Measurements from ENCODE around the gene SMIM32. TPM values are rescaled to one million over a fixed set of nuclear protein-coding genes. Genes with fewer than 3 reads are reported as not detected.

SMIM32 gene
- total RNA-seq, 4 donors from 2014 or later: not detected

DNA sequence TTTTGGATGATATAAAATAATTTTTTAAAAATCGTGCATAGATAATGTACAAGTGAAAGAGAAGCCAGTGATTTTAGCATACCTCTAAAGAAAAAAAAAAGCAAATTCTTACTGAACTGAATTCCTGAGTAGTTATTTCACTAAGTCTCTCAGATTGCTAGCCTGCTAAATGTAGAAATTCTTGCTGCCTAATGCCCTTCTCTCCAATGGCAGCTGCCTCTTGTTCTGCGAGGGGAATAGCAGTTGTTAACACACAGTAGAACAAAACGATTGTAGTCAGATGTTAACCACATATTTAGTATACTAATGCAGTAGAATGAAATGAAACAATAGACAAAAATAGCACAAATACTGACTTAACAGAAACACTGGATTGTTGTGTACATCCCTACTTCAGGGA, 33.5 kb downstream of the SMIM32 start:
- intact Hi-C loops (cut with DNase I): no loop called here

GRCh38 chr5:136157514-136157913, 35.4 kb downstream of the SMIM32 start:
- TF ChIP-seq POLR2AphosphoS5 (IDR thresholded peaks at IDR 0.05) (no peak), POLR2A (IDR thresholded peaks at IDR 0.05; ENCODE audit: low read depth) (no peak), EP300 (IDR thresholded peaks at IDR 0.05) (no peak)
- TF ChIP-seq, protein P1, sequence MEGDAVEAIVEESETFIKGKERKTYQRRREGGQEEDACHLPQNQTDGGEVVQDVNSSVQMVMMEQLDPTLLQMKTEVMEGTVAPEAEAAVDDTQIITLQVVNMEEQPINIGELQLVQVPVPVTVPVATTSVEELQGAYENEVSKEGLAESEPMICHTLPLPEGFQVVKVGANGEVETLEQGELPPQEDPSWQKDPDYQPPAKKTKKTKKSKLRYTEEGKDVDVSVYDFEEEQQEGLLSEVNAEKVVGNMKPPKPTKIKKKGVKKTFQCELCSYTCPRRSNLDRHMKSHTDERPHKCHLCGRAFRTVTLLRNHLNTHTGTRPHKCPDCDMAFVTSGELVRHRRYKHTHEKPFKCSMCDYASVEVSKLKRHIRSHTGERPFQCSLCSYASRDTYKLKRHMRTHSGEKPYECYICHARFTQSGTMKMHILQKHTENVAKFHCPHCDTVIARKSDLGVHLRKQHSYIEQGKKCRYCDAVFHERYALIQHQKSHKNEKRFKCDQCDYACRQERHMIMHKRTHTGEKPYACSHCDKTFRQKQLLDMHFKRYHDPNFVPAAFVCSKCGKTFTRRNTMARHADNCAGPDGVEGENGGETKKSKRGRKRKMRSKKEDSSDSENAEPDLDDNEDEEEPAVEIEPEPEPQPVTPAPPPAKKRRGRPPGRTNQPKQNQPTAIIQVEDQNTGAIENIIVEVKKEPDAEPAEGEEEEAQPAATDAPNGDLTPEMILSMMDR (IDR thresholded peaks at IDR 0.05): no peak
- no peak for DNase-seq (ENCODE audit: extremely low spot score)
- Histone ChIP-seq H3K9me3 (no peaks in the 10 kb centered on the region), H3K27ac (replicated peaks in 1 of 4) (no peak overlapping the region), H3K36me3 (peaks cover 0 to 50% (median 23%) of the 10 kb centered on the region in 4 donors), H3K4me3 (no peak overlapping the region), H3K4me1 (peaks cover 20 to 71% (median 42%) of the 10 kb centered on the region in 4 donors), H3K27me3 (no peaks in the 10 kb centered on the region)
- intact Hi-C loops (cut with DNase I): no loop called here
- WGBS: 98% methylated on average over 5 of the region's 5 CpGs

More for the DNA sequence above, 33.5 kb downstream of the SMIM32 start:
- H3K9me3 ChIP-seq: no peaks in the 10 kb centered on the region
- TF ChIP-seq, protein P1 (IDR thresholded peaks at IDR 0.05): no peak
- H3K27me3 ChIP-seq: no peaks in the 10 kb centered on the region
- peaks cover 18 to 71% (median 45%) of the 10 kb centered on the region in 4 donors for H3K4me1 ChIP-seq
- peaks cover 0 to 54% (median 27%) of the 10 kb centered on the region in 4 donors for H3K36me3 ChIP-seq
- 43% methylated on average over 3 of the region's 3 CpGs for WGBS
- H3K4me3 ChIP-seq: no peak overlapping the region
- H3K27ac ChIP-seq (replicated peaks in 1 of 4): no peak overlapping the region
- DNase-seq (ENCODE audit: extremely low spot score): no peak

- H3K27ac ChIP-seq (replicated peaks in 1 of 4): no peak overlapping the region
- H3K36me3 ChIP-seq: peaks cover 0 to 37% (median 23%) of the 10 kb centered on the region in 4 donors
- TF ChIP-seq POLR2A (IDR thresholded peaks at IDR 0.05; ENCODE audit: low read depth) (no peak), POLR2AphosphoS5 (IDR thresholded peaks at IDR 0.05) (no peak), EP300 (IDR thresholded peaks at IDR 0.05) (no peak)
- TF ChIP-seq, protein P1 (IDR thresholded peaks at IDR 0.05): no peak
- 100% methylated on average over 1 of the region's 1 CpG for WGBS
- no peaks in the 10 kb centered on the region for H3K27me3 ChIP-seq
- DNase-seq (ENCODE audit: extremely low spot score): no peak
- intact Hi-C loops (cut with DNase I): no loop called here
- peaks cover 20 to 71% (median 33%) of the 10 kb centered on the region in 4 donors for H3K4me1 ChIP-seq
- no peak overlapping the region for H3K4me3 ChIP-seq
- H3K9me3 ChIP-seq: no peaks in the 10 kb centered on the region
Measured at GRCh38 chr5:136155761-136156160, 37.2 kb downstream of the SMIM32 start.

DNA sequence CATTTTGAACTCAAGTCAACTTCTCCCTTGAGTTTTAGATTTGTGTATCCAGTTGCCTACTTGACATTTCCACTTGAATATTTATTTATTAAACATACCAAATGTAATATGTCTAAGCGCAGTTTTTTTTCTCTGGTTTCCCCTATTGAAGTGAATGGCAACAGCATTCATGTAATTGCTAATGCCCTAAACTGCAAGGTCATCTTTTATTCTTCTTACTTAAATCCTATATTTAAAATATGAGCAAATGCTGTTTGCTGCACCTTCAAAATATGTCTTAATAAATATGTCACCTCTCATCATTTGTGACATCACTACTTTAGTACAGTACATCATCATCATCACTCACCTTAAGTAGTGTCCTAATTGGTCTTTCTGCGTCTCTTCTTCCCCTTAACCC, 37.9 kb downstream of the SMIM32 start:
- H3K27me3 ChIP-seq: no peaks in the 10 kb centered on the region
- H3K4me3 ChIP-seq: no peak overlapping the region
- no peak for DNase-seq (ENCODE audit: extremely low spot score)
- 93% methylated on average over 2 of the region's 2 CpGs for WGBS
- no peak overlapping the region for H3K27ac ChIP-seq (replicated peaks in 1 of 4)
- H3K36me3 ChIP-seq: peaks cover 0 to 36% (median 23%) of the 10 kb centered on the region in 4 donors
- H3K9me3 ChIP-seq: no peaks in the 10 kb centered on the region
- intact Hi-C loops (cut with DNase I): no loop called here
- TF ChIP-seq, protein P1 (IDR thresholded peaks at IDR 0.05): no peak
- TF ChIP-seq POLR2A (IDR thresholded peaks at IDR 0.05; ENCODE audit: low read depth) (no peak), POLR2AphosphoS5 (IDR thresholded peaks at IDR 0.05) (no peak), EP300 (IDR thresholded peaks at IDR 0.05) (no peak)
- peaks cover 20 to 65% (median 28%) of the 10 kb centered on the region in 4 donors for H3K4me1 ChIP-seq

- Histone ChIP-seq H3K27me3 (no peaks in the 10 kb centered on the region), H3K27ac (replicated peaks in 1 of 4) (no peak overlapping the region), H3K36me3 (peaks cover 0 to 36% (median 23%) of the 10 kb centered on the region in 4 donors), H3K4me3 (no peak overlapping the region), H3K4me1 (peaks cover 11 to 61% (median 19%) of the 10 kb centered on the region in 4 donors), H3K9me3 (no peaks in the 10 kb centered on the region)
- TF ChIP-seq EP300 (IDR thresholded peaks at IDR 0.05) (no peak), POLR2A (IDR thresholded peaks at IDR 0.05; ENCODE audit: low read depth) (no peak), POLR2AphosphoS5 (IDR thresholded peaks at IDR 0.05) (no peak)
- TF ChIP-seq, protein P1 (IDR thresholded peaks at IDR 0.05): no peak
- WGBS: 97% methylated on average over 11 of the region's 11 CpGs
- intact Hi-C loops (cut with DNase I): no loop called here
- DNase-seq (ENCODE audit: extremely low spot score): no peak
Measured at GRCh38 chr5:136153581-136154236, 39.3 kb downstream of the SMIM32 start.
